DND-41 (cell line): ENCODE results near the gene ITGA7.

ENCODE experiments used
- CTCF ChIP-seq: IDR thresholded peaks from 2 replicates; pipeline ENCODE4 v1.5.1; 2012; ENCODE audit warnings: borderline replicate concordance, low read length, moderate library complexity, mild to moderate bottlenecking; ENCODE audit not compliant: poor library complexity, severe bottlenecking; ENCODE audit errors: extremely low read depth
- EZH2 ChIP-seq: IDR thresholded peaks from 3 replicates; pipeline ENCODE4 v1.6.1; 2012; ENCODE audit warnings: borderline replicate concordance, low read depth, mild to moderate bottlenecking, moderate library complexity, low read length, inconsistent platforms; ENCODE audit not compliant: severe bottlenecking

GRCh38 chr12:55724226-55724939, 16.7 kb upstream of the ITGA7 start:
- TF ChIP-seq CTCF (peak; percentile 77), EZH2 (no peak)
